Left ventricle myocardium inferior (tissue), 1 donor: ENCODE results near the gene PLAC1. TPM values are rescaled to one million over a fixed set of nuclear protein-coding genes. Genes with fewer than 3 reads are reported as not detected.

Source experiments
- DNase-seq: peaks from one replicate; pipeline ENCODE4 v3.0.0-alpha.2; 2020
- H3K27ac ChIP-seq: fragments of 200-600 bp; replicated peaks from 2 replicates; pipeline ENCODE4 v1.8.0; 2021
- H3K27me3 ChIP-seq: fragments of 200-600 bp; 2 replicates; pipeline ENCODE4 v1.8.0; 2021; ENCODE audit warnings: low read depth
- H3K36me3 ChIP-seq: fragments of 200-600 bp; 2 replicates; pipeline ENCODE4 v1.8.0; 2021
- H3K4me1 ChIP-seq: fragments of 200-600 bp; 2 replicates; pipeline ENCODE4 v1.8.0; 2021
- H3K4me3 ChIP-seq: fragments of 200-600 bp; 2 replicates; pipeline ENCODE4 v1.8.0; 2021; ENCODE audit warnings: mild to moderate bottlenecking, moderate library complexity
- H3K9me3 ChIP-seq: fragments of 200-600 bp; replicated peaks from 2 replicates; pipeline ENCODE4 v1.8.0; 2021
- intact Hi-C: fragments of 100-400 bp; cut with micrococcal nuclease; formaldehyde crosslinking; loops from one replicate; pipeline ENCODE4 v1.11.0; 2022
- long read RNA-seq: library from polyadenylated mRNA; unstranded; transcript quantifications from one replicate; pipeline ENCODE4 v2.0.0, GENCODE V29; 2021
- total RNA-seq: library from RNA; stranded (reverse); fragmentation: NEBNext Ultra II Directional; extraction: Animal tissue kit (Norgen Biotek cat#: 25700); gene quantifications from one replicate; pipeline ENCODE4 v1.2.1, GENCODE V29; 2021
- TF ChIP-seq, protein P1 (sequence below): fragments of 200-600 bp; IDR thresholded peaks from 2 replicates; pipeline ENCODE4 v1.8.0; 2021; ENCODE audit warnings: antibody characterized with exemption, mild to moderate bottlenecking, borderline replicate concordance
- donor health status: DM: no; HTN: yes; CAD: no; lungs with severe emphysema.

Gene PLAC1, protein sequence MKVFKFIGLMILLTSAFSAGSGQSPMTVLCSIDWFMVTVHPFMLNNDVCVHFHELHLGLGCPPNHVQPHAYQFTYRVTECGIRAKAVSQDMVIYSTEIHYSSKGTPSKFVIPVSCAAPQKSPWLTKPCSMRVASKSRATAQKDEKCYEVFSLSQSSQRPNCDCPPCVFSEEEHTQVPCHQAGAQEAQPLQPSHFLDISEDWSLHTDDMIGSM
- not detected for total RNA-seq
- long read RNA-seq: 0 reads

DNA sequence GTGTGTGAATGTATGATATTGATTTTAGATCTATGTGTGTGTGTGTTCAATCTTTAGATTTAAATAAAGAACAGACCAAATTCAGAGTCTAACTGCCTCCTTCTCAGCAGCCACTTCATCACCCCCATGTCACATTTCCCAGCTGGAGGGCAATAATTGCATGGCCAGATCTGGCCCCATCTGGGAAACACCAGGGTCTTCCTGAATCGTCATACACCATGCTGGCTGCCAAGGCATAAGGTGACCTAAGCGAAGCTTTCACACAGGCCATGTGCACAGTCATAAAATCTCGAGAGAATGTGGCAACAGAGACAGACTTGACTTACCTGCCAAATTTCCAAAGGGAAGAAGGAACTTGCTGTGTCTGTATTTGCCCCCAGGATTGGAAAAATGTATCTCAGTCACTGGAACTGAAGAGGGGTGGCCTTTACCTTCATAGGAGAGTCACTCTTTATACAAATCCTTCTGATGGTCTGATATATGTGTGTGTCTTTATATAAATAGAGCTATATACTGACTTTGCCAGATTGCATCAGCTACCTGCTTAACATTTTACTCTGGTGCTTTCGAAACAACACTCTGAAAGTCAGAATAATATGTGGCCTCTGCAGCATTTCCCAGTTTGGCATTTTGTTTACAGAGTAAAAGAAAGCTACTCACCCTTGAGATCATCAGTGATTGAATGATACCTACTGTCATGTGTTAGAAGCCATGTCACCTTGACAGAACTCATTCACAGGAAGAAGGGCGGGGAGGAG is at the start of gene PLAC1:
TSS of gene PLAC1 (minus strand) at position 470 of the 758 bp plus-strand sequence. CDS start 91,789 bp downstream, outside the sequence.
- H3K9me3 ChIP-seq: no peaks in the 10 kb centered on the region
- no peaks in the 10 kb centered on the region for H3K36me3 ChIP-seq
- no peaks in the 10 kb centered on the region for H3K27me3 ChIP-seq
- no peak for DNase-seq
- TF ChIP-seq, protein P1, sequence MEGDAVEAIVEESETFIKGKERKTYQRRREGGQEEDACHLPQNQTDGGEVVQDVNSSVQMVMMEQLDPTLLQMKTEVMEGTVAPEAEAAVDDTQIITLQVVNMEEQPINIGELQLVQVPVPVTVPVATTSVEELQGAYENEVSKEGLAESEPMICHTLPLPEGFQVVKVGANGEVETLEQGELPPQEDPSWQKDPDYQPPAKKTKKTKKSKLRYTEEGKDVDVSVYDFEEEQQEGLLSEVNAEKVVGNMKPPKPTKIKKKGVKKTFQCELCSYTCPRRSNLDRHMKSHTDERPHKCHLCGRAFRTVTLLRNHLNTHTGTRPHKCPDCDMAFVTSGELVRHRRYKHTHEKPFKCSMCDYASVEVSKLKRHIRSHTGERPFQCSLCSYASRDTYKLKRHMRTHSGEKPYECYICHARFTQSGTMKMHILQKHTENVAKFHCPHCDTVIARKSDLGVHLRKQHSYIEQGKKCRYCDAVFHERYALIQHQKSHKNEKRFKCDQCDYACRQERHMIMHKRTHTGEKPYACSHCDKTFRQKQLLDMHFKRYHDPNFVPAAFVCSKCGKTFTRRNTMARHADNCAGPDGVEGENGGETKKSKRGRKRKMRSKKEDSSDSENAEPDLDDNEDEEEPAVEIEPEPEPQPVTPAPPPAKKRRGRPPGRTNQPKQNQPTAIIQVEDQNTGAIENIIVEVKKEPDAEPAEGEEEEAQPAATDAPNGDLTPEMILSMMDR: no peak
- H3K4me3 ChIP-seq: no peak within 1 kb of the TSS
- H3K27ac ChIP-seq: no peak within 1 kb of the TSS
- intact Hi-C loops: no loop called here
- no peaks in the 10 kb centered on the region for H3K4me1 ChIP-seq

DNA sequence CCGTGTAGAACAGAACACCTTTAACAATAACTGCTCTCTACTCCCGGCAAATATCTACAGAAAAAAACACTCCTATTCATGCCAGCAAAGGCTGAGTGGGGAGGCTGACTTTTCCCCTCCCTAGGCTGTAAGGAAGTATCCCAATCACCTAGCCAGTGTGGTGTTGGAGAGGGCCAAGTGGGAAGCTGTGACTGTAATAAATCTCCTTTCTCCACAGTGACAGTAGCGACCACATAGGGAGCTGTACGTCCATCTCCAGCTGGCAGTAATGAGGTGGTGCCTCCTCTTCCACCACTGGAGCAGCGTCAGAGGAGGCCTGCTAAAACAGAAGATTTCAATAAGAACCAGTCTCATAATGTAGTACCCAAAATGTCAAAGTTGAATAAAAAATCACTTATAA is 47.9 kb upstream of the PLAC1 start:
- H3K4me1 ChIP-seq: no peaks in the 10 kb centered on the region
- no peak overlapping the region for H3K4me3 ChIP-seq
- intact Hi-C loops: no loop called here
- no peaks in the 10 kb centered on the region for H3K36me3 ChIP-seq
- no peaks in the 10 kb centered on the region for H3K9me3 ChIP-seq
- no peak overlapping the region for H3K27ac ChIP-seq
- TF ChIP-seq, protein P1: no peak
- H3K27me3 ChIP-seq: no peaks in the 10 kb centered on the region
- no peak for DNase-seq

DNA sequence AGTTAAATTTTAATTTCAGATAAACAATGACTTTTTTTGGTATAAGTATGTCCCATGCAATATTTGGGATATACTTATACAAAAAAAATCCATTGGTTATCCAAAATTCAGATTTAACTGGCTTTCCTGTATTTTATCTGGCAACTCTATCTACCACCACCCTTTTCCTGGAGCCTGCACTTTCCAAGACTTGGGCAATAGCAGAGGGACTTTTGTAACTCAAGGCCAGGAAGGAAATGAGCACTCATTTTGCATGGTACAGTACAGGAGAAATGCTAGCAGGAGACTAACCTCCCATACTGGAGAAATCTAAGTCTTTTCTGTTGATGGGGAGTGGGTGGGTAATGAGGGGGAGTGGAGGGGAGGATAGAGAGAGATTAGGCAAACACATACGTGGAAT is 37.7 kb upstream of the PLAC1 start:
- no peak for DNase-seq
- TF ChIP-seq, protein P1: no peak
- Histone ChIP-seq H3K36me3 (no peaks in the 10 kb centered on the region), H3K4me3 (no peak overlapping the region), H3K27me3 (no peaks in the 10 kb centered on the region), H3K27ac (no peak overlapping the region), H3K4me1 (no peaks in the 10 kb centered on the region), H3K9me3 (no peaks in the 10 kb centered on the region)
- intact Hi-C loops: no loop called here

DNA sequence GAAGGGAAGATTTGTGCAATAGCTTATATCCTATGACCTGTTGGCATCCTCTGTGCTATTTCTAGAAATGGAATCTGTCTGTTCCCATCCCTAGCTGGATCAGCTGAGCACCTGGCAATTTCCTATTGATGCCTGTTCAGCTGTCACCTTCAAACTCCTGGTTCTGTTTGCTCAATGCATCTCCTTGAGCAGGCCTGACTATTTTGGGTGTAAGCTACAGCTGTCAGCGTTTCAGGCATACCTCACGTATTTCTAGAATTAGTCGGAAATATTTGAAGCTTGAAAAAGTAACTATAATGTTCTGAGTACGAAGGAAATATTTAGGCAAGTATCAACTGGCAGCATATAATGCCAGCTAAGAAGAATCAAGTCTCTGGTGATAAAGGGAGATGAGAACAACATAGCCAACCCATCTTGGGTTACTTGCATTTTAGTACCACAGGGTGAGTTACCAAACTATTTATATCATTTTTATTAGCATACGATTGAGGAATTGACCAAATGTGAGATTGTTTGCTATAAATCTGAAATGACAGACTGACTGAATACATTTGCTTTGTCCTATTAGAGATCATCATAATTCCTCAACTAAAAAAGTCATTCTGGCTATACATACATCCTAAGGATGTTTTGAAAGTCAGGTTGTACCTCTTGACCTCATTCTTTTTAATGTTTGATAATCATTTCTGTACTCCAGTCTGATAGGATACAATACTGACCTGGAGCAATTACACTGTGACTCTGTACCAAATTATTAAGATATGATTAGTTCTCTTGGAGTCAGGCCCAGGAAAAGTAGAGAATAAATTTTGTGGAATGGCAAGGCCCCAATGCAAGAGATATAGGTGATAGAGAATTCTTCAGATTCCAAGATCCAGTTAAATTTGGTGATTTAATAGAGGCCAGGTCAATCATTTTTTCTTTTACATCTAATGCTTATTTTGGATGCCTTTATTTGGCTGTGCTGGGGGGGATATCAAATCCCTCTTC is 36.4 kb upstream of the PLAC1 start:
- no peak overlapping the region for H3K4me3 ChIP-seq
- no peak overlapping the region for H3K27ac ChIP-seq
- no peaks in the 10 kb centered on the region for H3K9me3 ChIP-seq
- no peak for DNase-seq
- no peaks in the 10 kb centered on the region for H3K27me3 ChIP-seq
- intact Hi-C loops: no loop called here
- no peaks in the 10 kb centered on the region for H3K36me3 ChIP-seq
- TF ChIP-seq, protein P1: no peak
- H3K4me1 ChIP-seq: no peaks in the 10 kb centered on the region

DNA sequence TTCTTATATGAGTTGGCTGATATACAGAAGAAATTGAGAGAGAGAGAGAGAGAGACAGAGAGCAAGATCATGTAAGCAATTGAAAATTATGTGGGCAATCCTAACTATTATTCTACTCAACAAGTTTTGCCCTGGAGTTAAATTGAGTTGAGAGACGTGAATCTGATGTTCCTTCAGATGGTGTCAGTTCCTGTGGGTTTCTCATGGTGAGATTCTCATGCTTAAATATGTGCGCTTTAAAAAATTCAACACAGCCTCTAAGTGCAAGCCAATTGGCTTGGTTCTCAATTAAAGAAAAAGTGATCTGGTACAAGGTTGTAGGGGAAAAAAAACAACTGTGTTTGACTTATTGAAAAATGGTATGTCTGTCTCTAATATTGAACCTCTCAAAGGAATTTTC is 35.4 kb upstream of the PLAC1 start:
- Histone ChIP-seq H3K27ac (no peak overlapping the region), H3K4me1 (no peaks in the 10 kb centered on the region), H3K4me3 (no peak overlapping the region), H3K27me3 (no peaks in the 10 kb centered on the region), H3K9me3 (no peaks in the 10 kb centered on the region), H3K36me3 (no peaks in the 10 kb centered on the region)
- intact Hi-C loops: no loop called here
- DNase-seq: no peak
- TF ChIP-seq, protein P1: no peak
